Stimulated activated CD4-positive, alpha-beta T cell treated with anti-CD3 and anti-CD28 coated beads, Interleukin-15, amount 100 ng/mL, for 48 hours (primary cell): ENCODE measurements around the gene TSEN34.
A peak's percentile ranks its signal among the peaks of the same experiment; 100 is the strongest.
"Not testable (repeated sequence)": the region's sequence is repeated elsewhere in the genome, so short reads cannot be mapped to it uniquely, and the experiment has no call there.

Experiments used
- DNase-seq, 2 donors: peaks; one replicate each; pipeline ENCODE4 v3.0.0-alpha.2; 2020; ENCODE audit warnings: low read depth in 2 of 2

Gene TSEN34

DNA sequence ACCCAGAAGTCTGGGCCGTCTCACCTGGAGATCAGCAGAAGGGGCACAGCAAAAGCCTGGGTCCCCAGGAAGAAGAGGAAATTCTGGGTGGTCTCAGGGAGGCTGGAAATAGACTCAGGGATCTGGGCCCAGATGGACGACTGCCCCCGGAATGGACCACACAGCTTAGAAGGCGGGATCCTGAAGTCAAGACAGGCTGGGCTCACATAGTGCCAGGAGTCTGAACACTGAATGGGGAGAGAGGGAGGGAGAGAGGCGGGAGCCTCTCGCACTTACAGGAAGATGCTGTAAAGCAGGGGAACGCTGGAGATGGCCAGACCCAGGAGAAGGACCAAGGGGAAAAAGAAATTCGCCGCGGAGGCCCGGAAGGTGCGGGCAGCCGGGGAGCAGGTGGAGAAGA is 30.3 kb upstream of the TSEN34 start:
- DNase-seq = no peak

DNA sequence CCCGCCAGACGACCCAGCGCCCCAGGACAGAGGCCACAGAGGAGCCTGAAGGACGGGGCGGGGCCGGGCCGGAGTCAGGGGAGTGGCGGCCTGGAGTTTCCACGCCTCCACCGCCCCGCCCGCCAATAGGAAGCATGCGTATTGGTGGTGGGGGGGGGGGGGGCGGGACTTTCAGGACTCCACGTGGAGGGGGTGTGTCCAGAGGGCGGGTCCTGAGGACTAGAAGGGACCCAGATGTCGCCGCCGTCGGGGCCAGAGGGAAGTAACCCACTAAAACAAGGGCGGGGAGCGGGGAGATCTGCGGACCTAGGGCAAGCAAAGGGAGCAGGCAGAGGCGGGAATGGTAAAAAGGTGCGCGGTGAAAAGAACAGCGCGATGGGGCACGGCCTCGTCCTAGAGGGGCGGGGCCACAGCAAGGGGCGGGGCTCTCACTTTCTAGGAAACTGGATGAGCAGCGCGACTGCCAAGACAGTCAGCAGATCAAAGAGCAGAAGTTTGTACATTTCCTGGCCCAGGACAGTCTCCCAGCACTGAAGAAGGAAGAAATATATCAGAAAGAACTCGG is 28.8 kb upstream of the TSEN34 start:
- peak; percentile 70 to 79 for DNase-seq

DNA sequence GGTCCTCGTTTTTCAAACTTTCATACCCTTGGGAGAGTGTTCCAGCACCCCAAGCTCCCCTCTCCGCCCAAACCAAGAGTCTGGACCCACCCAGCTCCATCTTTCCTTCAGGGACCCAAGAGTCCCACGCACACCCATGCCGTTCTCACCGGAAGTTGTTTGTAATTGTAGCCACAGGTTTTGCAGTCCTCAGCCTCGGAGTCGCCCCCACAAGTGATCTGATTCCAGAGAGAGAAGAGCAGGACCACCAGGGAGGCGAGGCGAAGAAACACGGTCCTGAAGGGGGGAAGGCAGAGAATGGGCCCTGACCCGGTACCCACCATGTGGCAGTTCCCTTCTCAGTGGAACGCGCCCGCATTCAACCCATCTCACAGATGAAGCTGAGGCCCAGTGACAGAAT is 28.2 kb upstream of the TSEN34 start:
- no peak for DNase-seq

GRCh38 chr19:54164369-54165068 is 26.6 kb upstream of the TSEN34 start:
- DNase-seq = peak in 1 of 2 donors; percentile 36

DNA sequence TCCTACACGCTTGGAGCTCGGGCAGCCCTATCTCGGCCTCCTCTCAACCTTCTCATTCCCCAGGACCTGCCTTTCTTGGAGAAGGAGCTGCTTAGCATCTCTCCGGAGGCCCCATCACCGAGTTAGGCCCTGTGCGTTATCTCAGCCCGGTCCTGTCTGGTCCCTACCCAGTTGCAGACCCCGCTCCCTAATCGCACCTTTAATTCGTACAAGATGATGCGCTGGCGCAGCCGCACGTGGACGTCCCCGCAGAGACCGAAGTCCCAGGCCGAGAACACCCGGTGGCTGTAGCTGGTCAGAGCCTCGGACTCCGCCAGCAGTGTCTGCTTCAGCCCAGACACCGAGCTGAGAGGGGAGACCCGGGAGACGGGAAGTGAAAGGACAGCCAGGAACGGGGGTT is 25.9 kb upstream of the TSEN34 start:
- no peak for DNase-seq

DNA sequence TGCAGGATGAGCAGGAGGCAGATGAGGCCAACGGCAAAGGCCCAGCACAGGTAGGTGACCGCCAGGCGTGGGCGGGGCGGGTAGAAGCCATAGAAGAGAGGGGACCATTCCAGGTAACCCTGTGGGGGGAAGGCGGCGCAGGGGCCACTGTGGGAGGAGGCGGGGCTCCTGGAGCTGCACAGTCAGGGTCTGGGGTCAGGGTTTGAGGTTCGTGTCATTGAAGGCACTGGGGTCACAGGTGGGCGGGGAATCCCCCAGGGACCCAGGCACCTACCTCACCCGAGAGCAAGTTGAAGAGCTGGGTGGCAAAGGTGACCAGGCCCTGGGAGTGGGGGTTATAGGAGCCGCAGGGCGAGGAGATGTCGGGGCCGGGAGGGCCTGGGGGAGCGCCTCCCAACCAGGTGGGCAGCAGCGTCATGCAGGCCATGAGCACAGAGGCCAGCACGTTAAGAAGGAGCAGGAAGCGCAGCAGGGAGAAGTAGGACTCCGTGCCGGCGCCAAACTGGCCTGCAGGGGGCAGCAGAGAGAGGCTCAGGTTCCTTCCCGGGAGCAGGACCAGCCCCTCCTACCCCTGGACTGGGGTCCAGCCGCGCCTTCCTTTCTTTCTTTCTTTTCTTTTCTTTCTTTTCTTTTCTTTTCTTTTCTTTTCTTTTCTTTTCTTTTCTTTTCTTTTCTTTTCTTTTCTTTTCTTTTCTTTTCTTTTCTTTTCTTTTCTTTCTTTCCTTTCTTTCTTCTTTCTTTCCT is 22.8 kb upstream of the TSEN34 start:
- DNase-seq = peak; percentile 77 to 89

- no peak for DNase-seq
These were observed 21.9 kb upstream of the TSEN34 start for GRCh38 chr19:54169149-54169740.

- DNase-seq = not testable (repeated sequence)
These were observed 19.2 kb upstream of the TSEN34 start for GRCh38 chr19:54171736-54172431.

DNA sequence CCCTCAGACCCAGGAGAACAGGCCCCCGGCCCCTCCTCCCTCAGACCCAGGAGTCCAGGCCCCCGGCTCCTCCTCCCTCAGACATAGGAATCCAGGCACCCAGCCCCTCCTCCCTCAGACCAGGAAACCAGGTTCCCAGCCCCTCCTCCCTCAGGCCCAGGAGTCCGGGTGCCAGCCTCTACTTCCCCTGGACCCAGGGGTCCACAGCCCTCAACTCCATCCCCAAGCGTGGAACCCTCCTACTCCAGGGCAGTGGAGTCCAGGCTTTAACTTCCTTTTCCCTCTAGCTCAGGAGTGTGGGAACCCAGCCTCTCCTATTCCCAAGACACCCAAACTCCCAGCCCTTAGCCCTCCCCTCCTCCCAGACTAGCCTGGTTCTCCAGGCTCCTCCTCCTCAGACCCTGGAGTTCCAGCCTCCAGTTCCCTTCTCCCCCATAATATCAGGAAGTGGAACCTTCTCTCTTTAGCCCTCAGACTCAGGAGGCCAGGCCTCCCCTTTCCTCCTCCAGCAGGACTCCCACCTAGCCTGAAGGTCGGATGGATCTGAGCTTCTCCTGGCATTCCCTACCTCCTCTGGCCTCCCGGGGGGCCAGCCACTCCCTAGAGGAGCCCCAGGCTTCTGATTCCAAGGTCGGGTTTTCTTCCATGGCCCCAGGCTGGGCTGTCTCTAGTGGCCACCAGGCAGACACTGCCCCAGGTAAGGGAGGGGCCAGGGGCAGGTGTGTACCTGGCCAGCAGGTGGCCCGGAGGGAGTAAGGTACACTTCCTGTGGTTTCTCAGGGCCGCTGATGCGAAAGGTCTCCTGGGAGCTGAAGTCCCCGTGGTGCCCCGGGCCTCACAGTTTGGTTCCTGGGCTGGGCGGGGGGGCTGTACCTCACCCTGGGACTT is 18.4 kb upstream of the TSEN34 start, which contains the start of gene TMC4:
TMC4 (minus strand) TSS at position 690 of the 888 bp plus-strand sequence; CDS start at position 647, 43 bp downstream.
- no peak for DNase-seq

- no peak for DNase-seq
These were observed 17.8 kb upstream of the TSEN34 start for GRCh38 chr19:54173359-54173699.

DNA sequence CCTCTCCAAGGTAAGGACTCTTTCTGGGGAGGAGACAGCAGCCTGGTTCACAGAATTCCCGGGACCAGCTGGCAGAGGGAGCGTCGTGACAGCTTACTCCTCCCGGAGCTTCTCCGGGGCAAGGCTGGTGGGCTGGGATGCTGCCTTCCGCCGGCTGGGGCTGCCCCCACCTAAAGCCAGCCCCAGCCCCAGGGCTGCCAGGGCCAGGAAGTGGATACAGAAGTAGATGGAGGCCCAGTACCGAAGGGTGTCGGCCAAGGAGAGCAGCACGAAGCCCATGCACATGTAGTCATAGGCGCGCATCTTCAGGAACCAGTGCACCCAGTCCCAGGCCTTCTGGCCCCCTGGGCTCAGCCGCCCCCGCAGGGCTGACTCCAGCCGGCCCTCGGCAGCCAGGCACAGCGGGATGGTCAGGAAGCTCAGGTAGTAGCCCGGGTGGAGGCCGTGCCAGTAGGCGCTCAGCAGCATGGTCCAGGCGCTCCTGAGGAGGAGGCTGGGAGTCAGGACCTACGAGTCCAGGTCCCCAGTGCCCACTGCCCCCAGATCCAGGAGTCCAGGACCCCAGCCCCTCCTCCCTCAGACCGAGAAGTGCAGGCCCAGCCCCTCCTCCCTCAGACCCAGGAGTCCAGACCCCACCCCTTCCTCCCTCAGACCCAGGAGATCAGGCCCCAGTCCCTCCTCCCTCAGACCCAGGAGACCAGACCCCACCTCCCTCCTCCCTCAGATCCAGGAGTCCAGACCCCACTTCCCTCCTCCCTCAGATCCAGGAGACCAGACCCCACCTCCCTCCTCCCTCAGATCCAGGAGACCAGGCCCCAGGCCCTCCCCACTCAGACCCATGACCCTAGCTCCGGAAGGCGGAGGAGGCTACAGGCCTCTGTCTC is 16.9 kb upstream of the TSEN34 start:
- no peak for DNase-seq

- DNase-seq = no peak
These were observed 12.4 kb upstream of the TSEN34 start for GRCh38 chr19:54178581-54179261.

- DNase-seq = no peak
These were observed 11.8 kb upstream of the TSEN34 start for GRCh38 chr19:54179262-54179852.

- no peak for DNase-seq
These were observed 11.1 kb upstream of the TSEN34 start for GRCh38 chr19:54179921-54180461.

- DNase-seq = no peak
These were observed 10.4 kb upstream of the TSEN34 start for GRCh38 chr19:54180691-54181091.

DNA sequence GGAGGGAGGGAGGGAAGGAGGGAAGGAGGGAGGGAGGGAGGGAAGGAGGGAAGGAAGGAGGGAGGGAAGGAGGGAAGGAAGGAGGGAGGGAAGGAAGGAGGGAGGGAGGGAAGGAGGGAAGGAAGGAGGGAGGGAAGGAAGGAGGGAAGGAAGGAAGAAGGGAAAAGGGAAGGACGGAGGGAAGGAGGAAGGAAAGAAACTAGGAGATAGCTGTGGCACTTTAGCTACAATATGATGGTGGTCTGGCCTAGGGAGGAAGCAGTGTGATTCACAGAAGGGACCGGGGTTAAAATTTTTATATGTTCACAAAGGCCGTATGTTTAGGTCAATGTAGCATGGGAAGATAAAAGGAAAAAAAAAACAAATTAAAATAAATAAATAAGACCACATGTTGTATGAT is 9.2 kb upstream of the TSEN34 start:
- DNase-seq = not testable (repeated sequence)

DNA sequence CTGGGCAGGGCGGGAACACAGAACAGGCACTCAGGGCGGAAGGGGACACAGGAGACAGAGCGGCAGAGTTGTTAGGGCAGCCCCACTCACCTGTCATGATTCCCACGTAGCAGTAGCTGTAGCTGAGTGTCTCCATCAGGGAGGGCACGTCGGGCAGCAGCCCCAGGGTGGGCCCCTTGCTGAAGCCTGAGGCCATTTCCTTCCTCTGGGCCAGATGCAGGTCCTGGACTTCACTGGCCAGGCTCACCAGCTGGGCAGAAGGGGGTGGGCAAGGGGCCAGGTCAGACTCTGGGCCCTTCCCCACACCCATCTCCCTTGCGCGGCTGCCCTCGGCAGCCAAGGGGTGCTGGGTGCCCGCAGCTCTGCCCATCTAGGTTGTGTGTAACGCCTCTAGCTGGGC is 7.7 kb upstream of the TSEN34 start:
- no peak for DNase-seq

DNA sequence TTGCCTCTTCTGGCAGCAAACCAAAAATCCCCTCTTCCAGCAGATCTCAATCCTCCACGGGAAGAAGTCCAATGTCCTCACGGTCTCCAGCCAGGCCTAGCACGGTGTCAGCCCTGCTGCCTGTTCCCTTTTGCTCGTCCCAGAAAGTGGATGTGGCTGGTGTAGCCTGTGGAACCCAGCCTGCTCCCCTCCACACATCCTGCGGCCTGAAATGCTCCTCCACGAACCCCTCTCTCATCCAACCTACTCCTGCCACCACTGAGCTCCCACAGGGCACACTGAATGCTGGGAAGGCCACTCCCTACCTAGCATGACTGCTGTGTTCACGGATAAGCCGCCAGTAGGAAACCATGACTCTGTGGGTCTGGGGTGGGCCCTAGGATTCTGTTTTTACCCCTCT is 4.8 kb upstream of the TSEN34 start:
- no peak for DNase-seq

GRCh38 chr19:54186934-54187381 is 4.2 kb upstream of the TSEN34 start:
- DNase-seq = no peak
